HCT116 (cell line): ENCODE measurements around the gene RNF212. TPM values are rescaled to one million over a fixed set of nuclear protein-coding genes. Genes with fewer than 3 reads are reported as not detected.
A peak's percentile ranks its signal among the peaks of the same experiment; 100 is the strongest.

Experiments
- ATAC-seq: fragments of 200-7000 bp; cut with Tn5 transposase; 2 replicates; pipeline ENCODE4 v1.9.1; 2020; ENCODE audit warnings: mild to moderate bottlenecking, moderate library complexity
- BruUV-seq: library from RNA; stranded (reverse); fragments of 400-500 nt; replicated peaks from 2 replicates; lab custom pipeline; 2021; lab: Mats Ljungman, UMichigan
- CTCF ChIA-PET: fragments of 300-600 bp; sonication (Branson Sonifier 250); formaldehyde crosslinking; loops from one replicate; lab custom pipeline; 2021; ENCODE audit warnings: antibody characterized with exemption; lab: Charles Lee
- POLR2A ChIA-PET: fragments of 300-600, 350-600 bp; sonication (Branson Sonifier 250); formaldehyde crosslinking; loops from one replicate; lab custom pipeline; 2021; ENCODE audit warnings: antibody characterized with exemption; lab: Charles Lee
- RAD21 ChIA-PET, 2 experiments: fragments of 300-600 bp; sonication (Branson Sonifier 250); formaldehyde crosslinking; loops; one replicate each; lab custom pipeline; 2023; ENCODE audit warnings: low total read pairs in 2 of 2; ENCODE audit not compliant: uncharacterized antibody in 2 of 2, unreplicated experiment in 2 of 2, low non-redundant PET in 1 of 2; lab: Charles Lee
- DNase-seq: peaks from one replicate; pipeline ENCODE4 v3.0.0-alpha.2; 2010; ENCODE audit warnings: low read depth, low spot score
- H2AFZ ChIP-seq: fragments of 200-600 bp; shearing (Covaris generic), sonication (generic); 2 replicates; pipeline ENCODE4 v1.6.1; 2017; ENCODE audit warnings: low read depth, mixed run types, mixed read lengths, antibody characterized with exemption, low read length; ENCODE audit not compliant: poor library complexity, severe bottlenecking
- H3K27ac ChIP-seq: 2 replicates; pipeline ENCODE4 v1.5.1; 2012; ENCODE audit warnings: low read depth, low read length
- H3K27me3 ChIP-seq: fragments of 200-600 bp; sonication (generic); 2 replicates; pipeline ENCODE4 v1.6.1; 2016; ENCODE audit warnings: mixed run types, low read length, mixed read lengths; ENCODE audit not compliant: insufficient read depth
- H3K36me3 ChIP-seq, 2 experiments: fragments of 200-500 bp in 1 of 2; fragments of 200-600 bp in 1 of 2; sonication (Bioruptor generic) in 1 of 2; sonication (generic) in 1 of 2; 2 replicates each; pipeline versions ENCODE4 v1.5.1 to v1.6.1; 2014 to 2016; ENCODE audit warnings: low read length in 2 of 2, inconsistent platforms in 1 of 2, mixed read lengths in 1 of 2, mixed run types in 1 of 2; ENCODE audit not compliant: insufficient read depth in 2 of 2, control insufficient read depth in 1 of 2
- H3K4me1 ChIP-seq, 2 experiments: fragments of 200-600 bp in 1 of 2; sonication (generic) in 1 of 2; 2 replicates each; pipeline versions ENCODE4 v1.5.1 to v1.6.1; 2012 to 2017; ENCODE audit warnings: low read length in 2 of 2, inconsistent platforms in 1 of 2, mild to moderate bottlenecking in 1 of 2, mixed read lengths in 1 of 2, mixed run types in 1 of 2, moderate library complexity in 1 of 2; ENCODE audit not compliant: insufficient read depth in 2 of 2, control insufficient read depth in 1 of 2
- H3K4me2 ChIP-seq: fragments of 200-600 bp; sonication (generic); 2 replicates; pipeline ENCODE4 v1.6.1; 2017; ENCODE audit warnings: mixed run types, low read length, mixed read lengths
- H3K4me3 ChIP-seq, 2 experiments: fragments of 200-600 bp in 1 of 2; sonication (generic) in 1 of 2; replicated peaks in 1 of 2; 2 replicates each; pipeline ENCODE4 v1.5.1; 2011 to 2016; ENCODE audit warnings: low read length in 2 of 2, control low read depth in 1 of 2, low read depth in 1 of 2, mild to moderate bottlenecking in 1 of 2, mixed read lengths in 1 of 2, mixed run types in 1 of 2
- H3K79me2 ChIP-seq: fragments of 200-600 bp; sonication (generic); 2 replicates; pipeline ENCODE4 v1.6.1; 2017; ENCODE audit warnings: mild to moderate bottlenecking, mixed run types, low read length, moderate library complexity, mixed read lengths; ENCODE audit not compliant: insufficient read depth
- H3K9ac ChIP-seq: fragments of 200-600 bp; sonication (generic); 2 replicates; pipeline ENCODE4 v1.6.1; 2016; ENCODE audit warnings: low read length, mixed read lengths
- H3K9me2 ChIP-seq: fragments of 200-600 bp; sonication (generic), shearing (Covaris generic); 2 replicates; pipeline ENCODE4 v1.6.1; 2017; ENCODE audit warnings: mixed run types, mild to moderate bottlenecking, moderate library complexity; ENCODE audit not compliant: insufficient read depth
- H3K9me3 ChIP-seq, 2 experiments: fragments of 200-500 bp in 1 of 2; fragments of 200-600 bp in 1 of 2; sonication (Bioruptor generic) in 1 of 2; sonication (generic) in 1 of 2; 2 replicates each; pipeline ENCODE4 v1.6.1; 2014 to 2017; ENCODE audit warnings: low read length in 2 of 2, mixed read lengths in 2 of 2, inconsistent platforms in 1 of 2, low read depth in 1 of 2, mild to moderate bottlenecking in 1 of 2, mixed run types in 1 of 2, moderate library complexity in 1 of 2; ENCODE audit not compliant: control insufficient read depth in 1 of 2, insufficient read depth in 1 of 2
- H4K20me1 ChIP-seq: fragments of 200-600 bp; sonication (generic), shearing (Covaris generic); 2 replicates; pipeline ENCODE4 v1.6.1; 2017; ENCODE audit warnings: mixed run types, mild to moderate bottlenecking, moderate library complexity; ENCODE audit not compliant: insufficient read depth
- CBX3 ChIP-seq: IDR thresholded peaks from 2 replicates; pipeline ENCODE4 v1.6.1; 2012; ENCODE audit warnings: low read depth
- EZH2 ChIP-seq: fragments of 200-600 bp; sonication (generic); IDR thresholded peaks from 2 replicates; pipeline ENCODE4 v1.6.1; 2017; ENCODE audit warnings: antibody characterized with exemption, mixed run types
- FOSL1 ChIP-seq: IDR thresholded peaks from 2 replicates; pipeline ENCODE4 v1.6.1; 2012; ENCODE audit warnings: low read depth
- POLR2AphosphoS5 ChIP-seq: IDR thresholded peaks from 2 replicates; pipeline ENCODE4 v1.6.1; 2011; ENCODE audit warnings: mild to moderate bottlenecking, low read depth, low read length, moderate library complexity
- SP1 ChIP-seq: IDR thresholded peaks from 2 replicates; pipeline ENCODE4 v1.6.1; 2012; ENCODE audit warnings: low read depth
- TCF7L2 ChIP-seq: IDR thresholded peaks from 2 replicates; pipeline ENCODE4 v1.7.0; 2011; ENCODE audit warnings: borderline replicate concordance, inconsistent platforms; ENCODE audit not compliant: insufficient read depth, insufficient read length; ENCODE audit errors: extremely low read depth
- YY1 ChIP-seq: IDR thresholded peaks from 2 replicates; pipeline ENCODE4 v1.6.1; 2011; ENCODE audit warnings: low read length, low read depth, moderate library complexity, mild to moderate bottlenecking; ENCODE audit not compliant: insufficient replicate concordance; ENCODE audit errors: extremely low read depth
- intact Hi-C: fragments of 100-400 bp; cut with micrococcal nuclease; formaldehyde crosslinking; loops from 2 replicates; pipeline ENCODE4 v1.10.0; 2022
- total RNA-seq: library from RNA; stranded (reverse); gene quantifications from one replicate; pipeline ENCODE4 v1.2.1, GENCODE V29; 2021; ENCODE audit not compliant: unreplicated experiment
- TF ChIP-seq, protein P1 (sequence below), 3 experiments: fragments of 200-600 bp in 1 of 3; sonication (generic) in 1 of 3; IDR thresholded peaks in 2 of 3; conservative IDR thresholded peaks in 1 of 3; 2 replicates each; pipeline ENCODE4 v1.5.1; 2012 to 2017; ENCODE audit warnings: low read depth in 2 of 3, low read length in 2 of 3, antibody characterized with exemption in 1 of 3, borderline replicate concordance in 1 of 3, control low read depth in 1 of 3, mild to moderate bottlenecking in 1 of 3, mixed read lengths in 1 of 3, mixed run types in 1 of 3, moderate library complexity in 1 of 3; ENCODE audit not compliant: insufficient read depth in 1 of 3
- TF ChIP-seq, protein P2 (sequence below): IDR thresholded peaks from 2 replicates; pipeline ENCODE4 v1.6.1; 2012

RNF212 gene
- total RNA-seq, 1 experiment from 2014 or later = not detected

- no peak for DNase-seq
- H3K9me2 ChIP-seq = no peaks in the 10 kb centered on the region
- no peak overlapping the region for H3K27ac ChIP-seq
- H2AFZ ChIP-seq = no peak overlapping the region
- no peak overlapping the region for H3K4me2 ChIP-seq
- no peaks in the 10 kb centered on the region for H3K79me2 ChIP-seq
- ChIA-PET RAD21 (no interaction called here), POLR2A (no interaction called here), CTCF (no interaction called here)
- H3K9me3 ChIP-seq = no peaks in the 10 kb centered on the region
- H3K9ac ChIP-seq = no peak overlapping the region
- no peak overlapping the region for H3K4me3 ChIP-seq
- TF ChIP-seq EZH2 = no peak
- TF ChIP-seq, protein P1, sequence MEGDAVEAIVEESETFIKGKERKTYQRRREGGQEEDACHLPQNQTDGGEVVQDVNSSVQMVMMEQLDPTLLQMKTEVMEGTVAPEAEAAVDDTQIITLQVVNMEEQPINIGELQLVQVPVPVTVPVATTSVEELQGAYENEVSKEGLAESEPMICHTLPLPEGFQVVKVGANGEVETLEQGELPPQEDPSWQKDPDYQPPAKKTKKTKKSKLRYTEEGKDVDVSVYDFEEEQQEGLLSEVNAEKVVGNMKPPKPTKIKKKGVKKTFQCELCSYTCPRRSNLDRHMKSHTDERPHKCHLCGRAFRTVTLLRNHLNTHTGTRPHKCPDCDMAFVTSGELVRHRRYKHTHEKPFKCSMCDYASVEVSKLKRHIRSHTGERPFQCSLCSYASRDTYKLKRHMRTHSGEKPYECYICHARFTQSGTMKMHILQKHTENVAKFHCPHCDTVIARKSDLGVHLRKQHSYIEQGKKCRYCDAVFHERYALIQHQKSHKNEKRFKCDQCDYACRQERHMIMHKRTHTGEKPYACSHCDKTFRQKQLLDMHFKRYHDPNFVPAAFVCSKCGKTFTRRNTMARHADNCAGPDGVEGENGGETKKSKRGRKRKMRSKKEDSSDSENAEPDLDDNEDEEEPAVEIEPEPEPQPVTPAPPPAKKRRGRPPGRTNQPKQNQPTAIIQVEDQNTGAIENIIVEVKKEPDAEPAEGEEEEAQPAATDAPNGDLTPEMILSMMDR (IDR thresholded peaks at IDR 0.05 in 2 of 3, conservative IDR thresholded peaks at IDR 0.05 in 1 of 3; ENCODE audit: borderline replicate concordance in 1 of 3, insufficient read depth in 1 of 3, low read depth in 2 of 3, low read length in 2 of 3) = peak in 2 of 3 experiments; percentile 32 to 44; a peak in 4 of 6 replicates
- peak; percentile 78 for ATAC-seq
- H4K20me1 ChIP-seq = no peaks in the 10 kb centered on the region
- H3K27me3 ChIP-seq = no peaks in the 10 kb centered on the region
- BruUV-seq = no TSS peak
- H3K4me1 ChIP-seq = peaks cover 14 to 20% of the 10 kb centered on the region in 2 experiments; a peak in 3 of 4 replicates
- H3K36me3 ChIP-seq = no peaks in the 10 kb centered on the region
- intact Hi-C loops = no loop called here
These were observed 81.2 kb downstream of the RNF212 start for GRCh38 chr4:1031956-1032795.

- CTCF ChIA-PET = no interaction called here
- H3K27me3 ChIP-seq = no peaks in the 10 kb centered on the region
These were observed 82.0 kb downstream of the RNF212 start for GRCh38 chr4:1031346-1031745.

More at GRCh38 chr4:1031346-1031745, 82.0 kb downstream of the RNF212 start:
- ATAC-seq (no peak), DNase-seq (no peak)
- H4K20me1 ChIP-seq = no peaks in the 10 kb centered on the region
- TF ChIP-seq, protein P1 (IDR thresholded peaks at IDR 0.05 in 2 of 3, conservative IDR thresholded peaks at IDR 0.05 in 1 of 3; ENCODE audit: borderline replicate concordance in 1 of 3, insufficient read depth in 1 of 3, low read depth in 2 of 3, low read length in 2 of 3) = no peak
- TF ChIP-seq EZH2 (no peak), CBX3 (no peak), TCF7L2 (no peak), POLR2AphosphoS5 (no peak), FOSL1 (no peak), YY1 (no peak), SP1 (no peak)
- TF ChIP-seq, protein P2, sequence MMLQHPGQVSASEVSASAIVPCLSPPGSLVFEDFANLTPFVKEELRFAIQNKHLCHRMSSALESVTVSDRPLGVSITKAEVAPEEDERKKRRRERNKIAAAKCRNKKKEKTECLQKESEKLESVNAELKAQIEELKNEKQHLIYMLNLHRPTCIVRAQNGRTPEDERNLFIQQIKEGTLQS = no peak
- TF ChIP-seq, all 23 proteins: peak for 0
- no peaks in the 10 kb centered on the region for H3K79me2 ChIP-seq
- no peak overlapping the region for H3K4me2 ChIP-seq
- H2AFZ ChIP-seq = no peak overlapping the region
- H3K27ac ChIP-seq = no peak overlapping the region
- H3K4me1 ChIP-seq = peaks cover 14 to 26% of the 10 kb centered on the region in 2 experiments; a peak in 3 of 4 replicates
- POLR2A ChIA-PET = no interaction called here
- no peaks in the 10 kb centered on the region for H3K9me3 ChIP-seq
- no peaks in the 10 kb centered on the region for H3K9me2 ChIP-seq
- H3K36me3 ChIP-seq = no peaks in the 10 kb centered on the region
- intact Hi-C loops = no loop called here
- H3K9ac ChIP-seq = no peak overlapping the region
- no peak overlapping the region for H3K4me3 ChIP-seq
- RAD21 ChIA-PET = no interaction called here
- BruUV-seq = no TSS peak
